ENCODE measurements around the gene HNRNPLL.
A peak's percentile ranks its signal among the peaks of the same experiment; 100 is the strongest.
"Not testable (repeated sequence)": the region's sequence is repeated elsewhere in the genome, so short reads cannot be mapped to it uniquely, and the experiment has no call there.

Gene HNRNPLL

GRCh38 chr2:38610851-38611801, 8.4 kb upstream of the HNRNPLL start:
- Histone ChIP-seq H3K4me3 (no peak overlapping the region), H3K9me3 (ENCODE audit: low read depth, low read length) (no peaks in the 10 kb centered on the region)

GRCh38 chr2:38609246-38609645, 6.5 kb upstream of the HNRNPLL start:
- H3K27ac ChIP-seq; H3K4me3 ChIP-seq; H3K36me3 ChIP-seq (ENCODE audit: insufficient read depth, low read length); H3K9me3 ChIP-seq (ENCODE audit: low read depth, low read length); H3K9ac ChIP-seq (ENCODE audit: insufficient read length); DNase-seq (ENCODE audit: low read depth, low spot score): not testable (repeated sequence)

More at GRCh38 chr2:38610851-38611801, 8.4 kb upstream of the HNRNPLL start:
- Histone ChIP-seq H3K27ac (no peak overlapping the region), H3K9ac (ENCODE audit: insufficient read length) (no peak overlapping the region), H3K36me3 (ENCODE audit: insufficient read depth, low read length) (no peaks in the 10 kb centered on the region)
- TF ChIP-seq POLR2AphosphoS5 (IDR thresholded peaks at IDR 0.05; ENCODE audit: borderline replicate concordance, low read depth, low read length) (no peak), FOXP2 (optimal IDR thresholded peaks at IDR 0.05; ENCODE audit: control extremely low read depth, extremely low read length, insufficient read depth) (no peak), EZH2 (IDR thresholded peaks at IDR 0.05) (no peak)
- no peak for DNase-seq (ENCODE audit: low read depth, low spot score)

GRCh38 chr2:38608755-38609154, 6.0 kb upstream of the HNRNPLL start:
- no peak overlapping the region for H3K4me3 ChIP-seq
- TF ChIP-seq EZH2 (IDR thresholded peaks at IDR 0.05) (no peak), FOXP2 (optimal IDR thresholded peaks at IDR 0.05; ENCODE audit: control extremely low read depth, extremely low read length, insufficient read depth) (no peak), POLR2AphosphoS5 (IDR thresholded peaks at IDR 0.05; ENCODE audit: borderline replicate concordance, low read depth, low read length) (no peak)
- no peak overlapping the region for H3K9ac ChIP-seq (ENCODE audit: insufficient read length)
- no peaks in the 10 kb centered on the region for H3K36me3 ChIP-seq (ENCODE audit: insufficient read depth, low read length)
- DNase-seq (ENCODE audit: low read depth, low spot score): no peak
- no peak overlapping the region for H3K27ac ChIP-seq
- no peaks in the 10 kb centered on the region for H3K9me3 ChIP-seq (ENCODE audit: low read depth, low read length)

GRCh38 chr2:38605298-38605830, 2.6 kb upstream of the HNRNPLL start:
- no peaks in the 10 kb centered on the region for H3K36me3 ChIP-seq (ENCODE audit: insufficient read depth, low read length)
- no peak overlapping the region for H3K27ac ChIP-seq
- H3K4me3 ChIP-seq: no peak overlapping the region
- H3K9ac ChIP-seq (ENCODE audit: insufficient read length): no peak overlapping the region
- DNase-seq (ENCODE audit: low read depth, low spot score): no peak
- H3K9me3 ChIP-seq (ENCODE audit: low read depth, low read length): no peaks in the 10 kb centered on the region
- TF ChIP-seq FOXP2 (optimal IDR thresholded peaks at IDR 0.05; ENCODE audit: control extremely low read depth, extremely low read length, insufficient read depth) (no peak), POLR2AphosphoS5 (IDR thresholded peaks at IDR 0.05; ENCODE audit: borderline replicate concordance, low read depth, low read length) (no peak), EZH2 (IDR thresholded peaks at IDR 0.05) (no peak)

GRCh38 chr2:38603402-38604290, 918 bp upstream of the HNRNPLL start:
- no peak for TF ChIP-seq EZH2 (IDR thresholded peaks at IDR 0.05)
- no peak for DNase-seq (ENCODE audit: low read depth, low spot score)
- H3K27ac ChIP-seq: 0 out of 2 replicates have a peak overlapping the region, but pooled peaks have one; percentile 10

GRCh38 chr2:38602136-38602731, 494 bp downstream of the HNRNPLL start:
- no peak for DNase-seq (ENCODE audit: low read depth, low spot score)
- H3K9me3 ChIP-seq (ENCODE audit: low read depth, low read length): no peaks in the 10 kb centered on the region
- TF ChIP-seq EZH2 (IDR thresholded peaks at IDR 0.05): no peak
- no peak for TF ChIP-seq FOXP2 (optimal IDR thresholded peaks at IDR 0.05; ENCODE audit: control extremely low read depth, extremely low read length, insufficient read depth)
- TF ChIP-seq POLR2AphosphoS5 (IDR thresholded peaks at IDR 0.05; ENCODE audit: borderline replicate concordance, low read depth, low read length): no peak
- peak overlapping the region; percentile 80 for H3K4me3 ChIP-seq
- peak overlapping the region; percentile 85 for H3K9ac ChIP-seq (ENCODE audit: insufficient read length)
- peak overlapping the region; percentile 68 for H3K27ac ChIP-seq
- no peaks in the 10 kb centered on the region for H3K36me3 ChIP-seq (ENCODE audit: insufficient read depth, low read length)

More at GRCh38 chr2:38603402-38604290, 918 bp upstream of the HNRNPLL start:
- no peaks in the 10 kb centered on the region for H3K9me3 ChIP-seq (ENCODE audit: low read depth, low read length)
- no peaks in the 10 kb centered on the region for H3K36me3 ChIP-seq (ENCODE audit: insufficient read depth, low read length)
- peak overlapping the region; percentile 58 for H3K9ac ChIP-seq (ENCODE audit: insufficient read length)
- peak overlapping the region; percentile 80 for H3K4me3 ChIP-seq

GRCh38 chr2:38601463-38602135, 1.1 kb downstream of the HNRNPLL start:
- Histone ChIP-seq H3K27ac (peak overlapping the region; percentile 68; the same call in 1 of the 2 replicates), H3K36me3 (ENCODE audit: insufficient read depth, low read length) (no peaks in the 10 kb centered on the region), H3K4me3 (peak overlapping the region; percentile 80), H3K9ac (ENCODE audit: insufficient read length) (peak overlapping the region; percentile 85), H3K9me3 (ENCODE audit: low read depth, low read length) (no peaks in the 10 kb centered on the region)
- TF ChIP-seq EZH2 (IDR thresholded peaks at IDR 0.05) (no peak), POLR2AphosphoS5 (IDR thresholded peaks at IDR 0.05; ENCODE audit: borderline replicate concordance, low read depth, low read length) (no peak), FOXP2 (optimal IDR thresholded peaks at IDR 0.05; ENCODE audit: control extremely low read depth, extremely low read length, insufficient read depth) (no peak)
- DNase-seq (ENCODE audit: low read depth, low spot score): no peak

All from SK-N-MC (cell line).